Ectodermal cell (in vitro differentiated cells): ENCODE data around the gene VAV2.

Experiments
- H3K27ac ChIP-seq: 2 replicates; pipeline ENCODE4 v1.7.0; 2013; ENCODE audit warnings: mild to moderate bottlenecking, low read depth, low read length; ENCODE audit not compliant: insufficient read depth, poor library complexity, severe bottlenecking
- H3K27me3 ChIP-seq: 2 replicates; pipeline ENCODE4 v1.7.0; 2013; ENCODE audit warnings: mild to moderate bottlenecking, low read length; ENCODE audit not compliant: insufficient read depth, control insufficient read depth, poor library complexity, severe bottlenecking
- H3K36me3 ChIP-seq: one replicate; pipeline ENCODE4 v1.7.0; 2013; ENCODE audit warnings: low read length; ENCODE audit not compliant: control insufficient read depth, insufficient read depth
- H3K4me1 ChIP-seq: one replicate; pipeline ENCODE4 v1.7.0; 2013; ENCODE audit warnings: low read length; ENCODE audit not compliant: control insufficient read depth, insufficient read depth
- H3K4me3 ChIP-seq: 2 replicates; pipeline ENCODE4 v1.7.0; 2013; ENCODE audit warnings: low read depth, low read length, control low read depth; ENCODE audit not compliant: insufficient read depth
- H3K9me3 ChIP-seq: 2 replicates; pipeline ENCODE4 v1.7.0; 2013; ENCODE audit warnings: mild to moderate bottlenecking, low read length, moderate library complexity; ENCODE audit not compliant: control insufficient read depth
- WGBS, 2 experiments: methylation state at CpG; one replicate each; pipeline ENCODE4 v1.1.7; 2013; ENCODE audit warnings: missing lambda C conversion rate in 2 of 2; 5-methylcytosine and 5-hydroxymethylcytosine counted together

VAV2 gene

DNA sequence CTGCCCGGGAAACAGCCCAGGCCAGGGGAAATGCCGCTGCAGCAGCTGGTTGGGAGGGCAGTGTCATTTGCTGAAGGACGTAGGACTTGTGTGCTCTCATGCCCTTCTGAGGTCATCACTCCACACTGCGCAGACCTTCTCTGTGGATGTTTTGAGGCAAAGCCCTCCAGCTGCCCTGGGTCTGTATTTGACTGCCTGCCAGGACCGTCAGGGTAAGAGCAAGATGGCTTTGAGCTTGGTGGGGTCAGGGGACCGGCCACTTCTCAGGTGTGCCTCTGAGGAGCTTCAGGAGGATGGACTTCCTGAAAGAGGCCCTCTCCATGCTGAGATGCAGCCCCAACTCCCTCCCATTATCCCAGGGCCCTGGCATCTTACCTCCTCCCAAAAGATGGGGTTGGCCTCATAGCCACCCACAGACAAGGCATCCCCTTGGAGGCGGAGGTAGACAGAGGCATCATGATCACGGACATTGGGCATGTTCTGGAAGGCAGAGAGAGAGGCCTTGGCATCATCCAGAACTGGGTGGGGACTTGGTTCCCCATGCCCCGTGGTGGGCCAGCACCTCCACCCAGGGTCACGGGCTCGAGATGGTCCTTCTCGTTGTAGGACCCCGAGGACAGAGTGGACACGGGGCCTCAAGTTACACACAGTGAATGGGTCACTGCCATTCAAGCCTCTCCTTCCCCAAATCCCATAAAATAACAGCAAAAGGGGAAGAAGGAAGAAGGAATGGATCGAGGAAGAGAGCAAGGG, 273.4 kb downstream of the VAV2 start:
- Histone ChIP-seq H3K27me3 (no peaks in the 10 kb centered on the region), H3K9me3 (no peaks in the 10 kb centered on the region), H3K4me3 (no peak overlapping the region), H3K27ac (no peak overlapping the region), H3K36me3 (no peaks in the 10 kb centered on the region), H3K4me1 (peaks cover 12% of the 10 kb centered on the region)
- 92 to 93% methylated on average over 15 of the region's 15 CpGs for WGBS, 2 experiments

DNA sequence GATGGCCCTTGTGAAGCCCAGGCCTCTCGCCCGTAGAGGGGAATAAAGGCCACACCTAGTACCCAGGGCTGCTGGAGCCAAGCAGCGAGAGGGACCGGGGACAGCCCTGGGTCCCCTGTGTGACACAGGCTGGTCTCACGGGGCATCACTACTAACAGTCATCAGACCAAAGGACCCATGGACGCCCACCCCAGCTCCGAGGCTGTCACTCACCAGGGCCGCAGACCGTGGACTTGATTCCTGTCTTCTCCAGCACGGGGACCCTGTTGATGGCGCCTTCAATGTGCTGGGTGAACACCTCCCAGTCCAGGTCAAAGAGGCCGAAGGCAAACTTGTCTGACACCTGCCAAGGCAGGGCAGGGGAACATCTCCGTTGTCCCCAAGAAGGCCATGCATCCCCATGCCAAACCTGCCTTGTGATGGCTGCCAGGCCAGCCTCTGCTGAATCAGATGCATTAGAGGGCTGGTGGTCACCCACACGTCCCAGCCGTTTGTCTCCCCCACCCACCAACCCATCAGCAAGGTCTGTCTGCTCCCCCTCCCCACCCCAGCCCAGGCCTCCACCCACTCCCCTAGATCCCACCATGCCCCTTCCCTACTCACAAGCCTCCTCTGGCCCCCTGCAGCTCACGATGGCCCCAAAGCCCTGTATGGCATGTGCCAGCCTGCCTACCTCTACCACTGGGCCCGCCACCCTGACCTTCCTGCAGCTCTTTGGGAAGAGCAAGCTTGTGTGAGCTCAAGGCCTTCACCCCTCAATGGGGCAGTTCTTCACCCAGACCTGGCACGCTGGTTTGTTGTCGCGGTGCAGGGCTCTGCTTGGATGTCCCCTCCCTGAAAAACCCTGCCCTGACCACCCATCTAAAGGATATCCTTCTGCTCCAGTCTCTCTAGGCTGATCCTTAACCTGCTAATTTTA, 274.8 kb downstream of the VAV2 start:
- no peaks in the 10 kb centered on the region for H3K9me3 ChIP-seq
- H3K36me3 ChIP-seq = no peaks in the 10 kb centered on the region
- no peak overlapping the region for H3K4me3 ChIP-seq
- 94 to 95% methylated on average over 20 of the region's 20 CpGs for WGBS, 2 experiments
- H3K27me3 ChIP-seq = no peaks in the 10 kb centered on the region
- H3K4me1 ChIP-seq = peaks cover 18% of the 10 kb centered on the region
- H3K27ac ChIP-seq = no peak overlapping the region

DNA sequence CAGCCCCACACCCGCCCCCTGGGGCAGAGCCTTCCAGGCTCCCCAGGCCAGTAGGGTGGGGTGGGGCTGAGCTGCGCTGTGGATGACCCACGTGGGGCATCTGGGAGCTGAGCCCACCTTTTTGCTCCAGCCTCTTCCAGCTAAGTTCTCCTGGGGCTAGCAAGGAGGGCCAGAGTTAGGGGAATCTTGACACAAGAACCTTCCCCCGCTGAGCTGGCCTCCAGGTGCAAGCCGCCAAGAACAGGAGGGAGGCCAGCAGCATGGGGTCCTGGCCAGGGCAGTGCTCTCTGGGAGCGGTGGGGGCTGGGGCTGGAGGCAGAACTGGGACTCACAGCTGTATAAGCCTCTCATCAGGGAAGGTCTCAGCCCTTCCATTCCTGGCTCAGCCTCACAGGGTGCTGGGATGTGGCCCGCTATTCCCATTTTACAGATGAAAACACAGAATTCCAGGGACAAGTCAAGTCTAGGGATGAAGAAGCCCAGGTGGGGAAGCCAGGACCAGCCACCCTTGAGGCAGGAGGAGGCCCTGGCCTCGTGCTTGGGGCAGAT, 275.5 kb downstream of the VAV2 start:
- H3K4me1 ChIP-seq = peaks cover 18% of the 10 kb centered on the region
- no peaks in the 10 kb centered on the region for H3K27me3 ChIP-seq
- 79 to 80% methylated on average over 8 of the region's 8 CpGs for WGBS, 2 experiments
- H3K36me3 ChIP-seq = no peaks in the 10 kb centered on the region
- no peak overlapping the region for H3K27ac ChIP-seq
- no peaks in the 10 kb centered on the region for H3K9me3 ChIP-seq
- no peak overlapping the region for H3K4me3 ChIP-seq

DNA sequence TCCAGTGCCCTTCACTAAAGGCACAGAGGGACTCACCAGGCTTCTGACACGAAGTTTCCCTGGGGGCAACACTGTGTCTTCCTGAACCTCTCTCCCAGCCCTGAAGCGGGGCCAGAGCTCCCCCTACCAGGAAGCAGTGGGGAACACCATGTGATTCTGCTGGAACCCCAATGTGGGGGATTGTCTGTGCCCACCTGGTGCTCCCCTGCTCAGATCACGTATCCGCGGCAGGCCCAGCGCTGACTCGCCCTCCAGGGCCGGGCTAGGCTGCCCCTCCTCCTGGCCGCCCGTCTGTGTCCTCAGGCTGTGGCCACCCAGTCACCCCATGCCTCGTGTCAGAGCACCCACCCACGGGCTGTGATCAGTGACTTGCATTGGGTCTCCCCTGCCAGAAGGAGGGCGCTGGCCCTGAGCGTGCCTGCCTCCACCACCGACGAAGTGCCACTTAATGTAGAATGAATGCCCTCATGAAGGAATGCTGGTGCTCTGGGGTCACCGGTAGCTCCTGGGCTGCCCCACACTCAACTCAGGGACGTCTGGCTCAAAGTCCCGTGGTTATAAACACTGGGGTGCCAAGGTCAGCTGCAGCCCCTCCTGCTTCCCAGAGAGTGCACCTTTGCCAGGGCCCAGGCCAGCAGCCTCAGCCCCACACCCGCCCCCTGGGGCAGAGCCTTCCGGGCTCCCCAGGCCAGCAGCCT, 276.1 kb downstream of the VAV2 start:
- WGBS, 2 experiments = 81% methylated on average over 21 of the region's 21 CpGs
- Histone ChIP-seq H3K27me3 (no peaks in the 10 kb centered on the region), H3K36me3 (no peaks in the 10 kb centered on the region), H3K4me1 (peaks cover 18% of the 10 kb centered on the region), H3K27ac (no peak overlapping the region), H3K9me3 (no peaks in the 10 kb centered on the region), H3K4me3 (no peak overlapping the region)

DNA sequence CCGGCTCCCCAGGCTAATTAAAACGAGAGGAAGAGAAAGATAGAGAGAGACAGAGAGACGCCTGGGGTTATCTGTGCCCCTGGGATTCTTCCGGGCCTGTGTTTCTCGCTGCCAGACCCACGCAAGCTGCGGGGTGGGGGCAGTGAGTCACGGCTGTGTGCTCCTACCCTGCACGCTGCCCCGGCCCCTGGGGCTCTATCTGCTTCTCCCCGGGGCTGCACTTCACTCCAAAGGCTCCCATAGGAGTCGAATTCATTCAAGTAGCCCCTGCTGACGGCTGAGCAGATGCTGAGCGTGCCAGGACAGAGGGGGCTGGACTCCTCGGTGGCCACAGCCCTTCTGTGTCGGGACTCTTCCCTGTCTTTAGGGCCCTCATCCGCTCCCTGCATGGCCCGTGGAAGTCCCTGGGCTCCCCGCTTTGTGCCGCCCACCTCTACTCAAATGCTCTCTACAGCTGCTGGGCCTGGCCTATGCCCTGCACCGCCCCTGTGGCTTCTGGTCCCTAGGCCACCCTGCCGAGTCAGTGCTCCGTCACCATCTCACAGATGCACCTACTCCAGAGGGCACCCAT, 276.7 kb downstream of the VAV2 start:
- peaks cover 18% of the 10 kb centered on the region for H3K4me1 ChIP-seq
- no peaks in the 10 kb centered on the region for H3K36me3 ChIP-seq
- no peaks in the 10 kb centered on the region for H3K27me3 ChIP-seq
- no peaks in the 10 kb centered on the region for H3K9me3 ChIP-seq
- no peak overlapping the region for H3K27ac ChIP-seq
- WGBS, 2 experiments = 79 to 81% methylated on average over 23 of the region's 23 CpGs
- no peak overlapping the region for H3K4me3 ChIP-seq

DNA sequence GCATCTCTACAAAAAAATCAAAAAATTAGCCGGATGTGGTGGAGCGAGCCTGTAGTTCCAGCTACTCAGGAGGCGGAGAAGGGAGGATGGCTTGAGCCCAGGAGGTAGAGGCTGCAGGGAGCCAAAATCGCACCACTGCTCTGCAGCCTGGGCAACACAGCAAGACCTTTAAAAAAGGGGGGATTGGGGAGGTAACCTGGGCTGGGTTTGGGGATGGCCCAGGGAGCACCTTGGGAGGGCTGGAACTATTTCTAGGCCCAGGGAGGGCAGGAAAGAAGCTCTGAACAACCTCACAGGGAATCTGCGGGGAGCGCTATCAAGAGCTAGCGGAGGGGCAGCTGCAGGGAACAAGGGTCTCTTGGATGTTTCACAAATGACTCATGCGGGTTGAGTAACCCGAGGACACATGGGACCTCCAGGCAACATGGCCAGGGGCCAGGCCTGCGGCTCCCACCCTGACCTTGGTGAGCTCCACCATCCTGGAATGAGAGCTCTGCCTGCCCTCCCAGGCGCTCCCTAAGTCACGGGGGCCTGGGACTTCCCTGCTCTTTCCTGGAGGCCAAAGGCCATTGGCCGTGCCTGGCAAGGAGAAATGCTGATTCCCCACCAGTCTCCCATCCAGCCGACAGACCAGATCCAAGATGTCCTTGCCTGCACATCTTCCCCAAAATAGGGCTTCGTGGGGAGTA, 277.4 kb downstream of the VAV2 start:
- Histone ChIP-seq H3K4me3 (no peak overlapping the region), H3K4me1 (peaks cover 18% of the 10 kb centered on the region), H3K9me3 (no peaks in the 10 kb centered on the region), H3K27me3 (no peaks in the 10 kb centered on the region), H3K27ac (no peak overlapping the region), H3K36me3 (no peaks in the 10 kb centered on the region)
- WGBS, 2 experiments = 89% methylated on average over 15 of the region's 15 CpGs

DNA sequence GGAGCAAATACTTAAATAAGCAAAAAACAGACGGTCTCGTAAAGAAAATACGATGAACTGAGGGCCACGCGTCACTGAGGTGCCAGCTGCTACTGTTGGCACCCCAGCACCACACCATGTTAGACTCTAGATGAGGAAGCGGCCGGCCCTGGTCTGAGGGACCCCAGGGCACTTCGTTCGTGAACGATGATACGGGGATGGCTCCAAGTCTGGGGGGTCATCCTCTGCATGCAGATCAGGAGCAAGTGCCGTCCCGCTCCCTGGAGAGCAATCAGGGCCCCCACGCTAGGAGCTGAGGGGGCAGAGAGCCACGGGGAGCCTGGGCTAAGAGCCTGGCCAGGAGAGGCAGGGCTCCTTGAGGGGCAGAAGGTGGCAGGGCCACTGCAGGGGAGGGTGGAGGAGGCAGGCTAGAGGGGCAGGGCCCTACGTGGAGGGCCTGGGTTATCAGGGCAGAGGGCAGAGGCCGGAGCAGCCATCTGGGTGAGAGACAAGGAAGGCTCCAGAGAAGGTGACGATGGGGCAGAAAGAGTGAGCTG, 278.1 kb downstream of the VAV2 start:
- no peak overlapping the region for H3K27ac ChIP-seq
- H3K9me3 ChIP-seq = no peaks in the 10 kb centered on the region
- H3K27me3 ChIP-seq = no peaks in the 10 kb centered on the region
- H3K4me3 ChIP-seq = no peak overlapping the region
- 91 to 92% methylated on average over 18 of the region's 18 CpGs for WGBS, 2 experiments
- peaks cover 18% of the 10 kb centered on the region for H3K4me1 ChIP-seq
- H3K36me3 ChIP-seq = no peaks in the 10 kb centered on the region

DNA sequence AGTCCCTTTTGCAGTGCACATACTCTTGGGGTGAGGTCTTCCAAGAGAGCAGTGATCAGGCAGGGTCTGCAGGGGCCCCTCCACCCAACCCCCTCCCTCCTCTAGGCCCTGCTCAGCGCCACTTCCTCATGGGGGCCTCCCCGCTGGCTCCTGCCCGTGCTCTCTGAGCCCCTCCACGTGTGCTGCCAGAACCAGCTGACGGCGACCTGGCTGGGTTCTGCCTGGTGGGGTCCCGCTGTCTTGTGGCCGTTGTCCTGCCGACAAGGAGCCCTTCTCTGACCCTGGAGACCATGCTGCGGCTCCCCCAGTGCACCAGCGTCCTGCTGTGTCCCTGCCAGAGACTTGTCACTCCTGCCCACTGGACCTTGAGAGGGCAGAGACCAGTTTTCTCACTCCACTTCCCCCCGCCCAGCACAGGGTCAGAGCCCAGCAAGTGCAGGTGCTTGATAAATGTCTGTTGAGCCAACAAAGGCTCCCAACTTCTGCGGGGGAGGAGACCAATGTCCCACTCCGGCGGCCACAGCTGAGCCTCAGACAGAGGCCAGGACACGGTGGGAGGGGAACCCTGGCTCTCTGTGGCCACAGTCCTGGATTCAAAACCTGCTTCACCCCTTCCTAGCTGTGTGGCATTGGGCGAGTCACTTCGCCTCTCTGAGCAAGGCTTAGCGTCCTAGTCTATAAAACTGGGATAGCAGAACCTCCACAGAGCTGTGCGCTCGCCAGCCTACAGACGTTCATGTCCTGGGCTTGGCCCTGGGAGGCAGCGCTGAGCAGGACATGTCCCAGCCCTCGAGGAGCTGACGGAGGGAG, 278.8 kb downstream of the VAV2 start:
- Histone ChIP-seq H3K27ac (no peak overlapping the region), H3K9me3 (no peaks in the 10 kb centered on the region), H3K27me3 (no peaks in the 10 kb centered on the region), H3K36me3 (no peaks in the 10 kb centered on the region), H3K4me1 (peaks cover 18% of the 10 kb centered on the region), H3K4me3 (no peak overlapping the region)
- 74 to 78% methylated on average over 25 of the region's 25 CpGs for WGBS, 2 experiments
